ENCODE results near the gene ZC3H14.

The ZC3H14 gene

DNA sequence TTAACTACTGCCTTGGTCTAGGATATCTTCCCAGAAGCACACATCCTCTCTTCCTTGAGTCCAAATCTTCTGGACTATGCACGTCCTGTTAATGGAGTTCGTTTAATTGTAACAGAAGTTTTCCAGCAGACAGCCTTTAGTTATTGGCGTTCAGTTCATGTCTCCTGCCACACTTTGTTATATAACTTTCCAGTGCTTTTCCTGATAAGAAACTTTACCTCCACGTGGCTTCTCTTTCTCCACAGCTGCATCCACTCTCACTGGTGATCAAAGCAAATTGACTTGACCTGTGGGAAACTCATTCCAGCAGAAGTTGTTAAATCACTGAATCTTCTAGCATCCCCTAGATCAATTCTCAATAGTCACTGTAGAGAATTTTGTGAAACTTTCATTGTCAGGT lies 27.0 kb upstream of the ZC3H14 start:
- no peaks in the 10 kb centered on the region for H3K27me3 ChIP-seq (ENCODE audit: insufficient read depth, low read length)
- no peaks in the 10 kb centered on the region for H3K4me1 ChIP-seq (ENCODE audit: control insufficient read depth, insufficient read depth, low read length, unreplicated experiment)
- no peak overlapping the region for H3K27ac ChIP-seq (ENCODE audit: low read depth, low read length)
- no peak overlapping the region for H2AFZ ChIP-seq (ENCODE audit: low read length, unreplicated experiment)
- H3K79me2 ChIP-seq (ENCODE audit: control insufficient read depth, insufficient read depth, low read length, unreplicated experiment) = peaks cover 9% of the 10 kb centered on the region
- no peaks in the 10 kb centered on the region for H3K36me3 ChIP-seq (ENCODE audit: insufficient read depth, low read length)
- H3K4me3 ChIP-seq (ENCODE audit: low read depth, low read length) = no peak overlapping the region

DNA sequence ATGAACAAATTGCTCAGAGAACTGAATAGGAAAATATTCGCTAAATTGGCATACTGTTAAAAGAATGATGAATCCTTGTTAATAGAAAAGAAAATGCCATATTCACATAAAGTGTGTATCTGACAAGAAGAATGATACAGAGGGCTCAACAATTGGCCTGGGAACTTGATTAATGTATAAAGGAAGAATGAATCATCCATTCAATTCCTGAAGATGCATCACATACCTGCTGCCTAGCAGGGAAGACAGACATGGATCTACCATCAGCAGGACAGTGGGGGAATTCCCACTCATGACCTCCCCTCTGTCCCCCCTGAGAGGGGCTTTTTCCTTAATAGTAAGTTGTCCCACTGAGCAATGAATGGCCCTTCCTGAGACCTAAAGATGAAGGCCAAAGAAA lies 21.5 kb upstream of the ZC3H14 start:
- peaks cover 8% of the 10 kb centered on the region for H3K4me1 ChIP-seq (ENCODE audit: control insufficient read depth, insufficient read depth, low read length, unreplicated experiment)
- no peaks in the 10 kb centered on the region; the same call in 1 of the 2 replicates for H3K36me3 ChIP-seq (ENCODE audit: insufficient read depth, low read length)
- H3K27me3 ChIP-seq (ENCODE audit: insufficient read depth, low read length) = no peaks in the 10 kb centered on the region
- H3K27ac ChIP-seq (ENCODE audit: low read depth, low read length) = no peak overlapping the region
- H2AFZ ChIP-seq (ENCODE audit: low read length, unreplicated experiment) = no peak overlapping the region
- H3K4me3 ChIP-seq (ENCODE audit: low read depth, low read length) = no peak overlapping the region
- H3K79me2 ChIP-seq (ENCODE audit: control insufficient read depth, insufficient read depth, low read length, unreplicated experiment) = peaks cover 9% of the 10 kb centered on the region

DNA sequence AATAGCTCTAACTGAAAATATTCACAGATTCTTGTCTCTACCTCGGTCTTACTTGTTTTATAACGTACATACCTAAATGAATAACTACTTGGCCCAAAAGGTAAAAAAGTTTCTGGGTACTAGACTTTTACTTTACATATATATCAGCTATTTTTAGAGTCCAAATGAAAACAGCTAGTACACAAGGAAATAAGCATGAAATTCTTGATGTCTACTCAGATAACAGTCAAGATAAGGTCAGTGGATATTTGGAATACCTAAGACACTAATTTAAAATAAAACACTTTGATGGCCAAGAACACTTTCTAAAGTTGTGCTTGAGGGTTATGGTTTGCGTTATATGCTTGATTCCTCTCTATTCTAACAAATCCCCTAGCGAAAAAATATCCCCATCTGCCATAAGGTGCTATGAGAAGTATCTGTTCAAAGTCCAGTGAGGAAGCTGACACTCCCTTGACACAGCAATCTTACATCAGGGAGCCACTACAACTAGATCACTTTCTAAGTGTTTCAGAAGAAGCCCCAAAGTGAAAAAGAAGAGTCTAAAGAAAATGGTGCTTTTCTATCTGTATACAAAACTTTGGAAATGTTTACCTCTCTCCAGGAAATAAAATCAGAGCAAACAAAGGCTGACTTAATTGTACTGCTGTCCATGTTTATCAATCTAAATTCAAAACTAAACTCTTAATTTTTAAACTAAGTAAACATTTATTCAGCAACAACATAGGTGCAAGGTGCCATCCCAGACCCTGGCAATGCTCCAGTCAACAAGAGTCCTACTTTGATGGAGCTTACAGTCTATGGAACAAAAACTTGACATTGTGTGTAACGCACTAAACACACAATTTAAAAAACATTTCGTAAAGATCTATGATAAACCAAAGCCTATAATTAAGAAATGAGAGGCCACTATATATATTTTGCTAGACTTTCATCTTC lies 19.7 kb upstream of the ZC3H14 start:
- Histone ChIP-seq H2AFZ (ENCODE audit: low read length, unreplicated experiment) (no peak overlapping the region), H3K79me2 (ENCODE audit: control insufficient read depth, insufficient read depth, low read length, unreplicated experiment) (peaks cover 7% of the 10 kb centered on the region), H3K36me3 (ENCODE audit: insufficient read depth, low read length) (peaks cover under 1% of the 10 kb centered on the region; the same call in 1 of the 2 replicates), H3K4me3 (ENCODE audit: low read depth, low read length) (no peak overlapping the region), H3K4me1 (ENCODE audit: control insufficient read depth, insufficient read depth, low read length, unreplicated experiment) (peaks cover 8% of the 10 kb centered on the region), H3K27ac (ENCODE audit: low read depth, low read length) (no peak overlapping the region), H3K27me3 (ENCODE audit: insufficient read depth, low read length) (no peaks in the 10 kb centered on the region)

DNA sequence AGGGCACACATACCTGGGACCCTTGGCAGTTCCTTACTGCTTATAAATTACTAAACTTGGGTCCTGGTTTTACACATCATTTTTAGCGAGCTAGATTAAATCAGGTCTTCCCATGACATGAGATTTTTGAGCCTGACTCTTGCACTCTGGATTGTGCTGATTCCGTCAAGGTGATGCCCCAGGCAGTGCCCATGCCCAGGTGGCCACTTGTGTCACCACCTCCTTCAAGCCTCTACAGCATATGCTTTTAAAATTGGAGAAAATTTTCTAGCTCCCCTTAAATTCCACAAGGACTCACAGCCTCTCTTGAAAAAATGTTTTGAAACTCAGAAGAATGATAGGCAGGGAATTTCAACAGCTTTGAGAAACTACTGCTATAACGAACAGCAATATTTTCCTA lies 17.6 kb upstream of the ZC3H14 start:
- no peaks in the 10 kb centered on the region for H3K27me3 ChIP-seq (ENCODE audit: insufficient read depth, low read length)
- H3K4me3 ChIP-seq (ENCODE audit: low read depth, low read length) = no peak overlapping the region
- H3K36me3 ChIP-seq (ENCODE audit: insufficient read depth, low read length) = peaks cover 8% of the 10 kb centered on the region; the same call in 1 of the 2 replicates
- no peak overlapping the region for H3K27ac ChIP-seq (ENCODE audit: low read depth, low read length)
- no peak overlapping the region for H2AFZ ChIP-seq (ENCODE audit: low read length, unreplicated experiment)
- peaks cover 8% of the 10 kb centered on the region for H3K4me1 ChIP-seq (ENCODE audit: control insufficient read depth, insufficient read depth, low read length, unreplicated experiment)
- peaks cover under 1% of the 10 kb centered on the region for H3K79me2 ChIP-seq (ENCODE audit: control insufficient read depth, insufficient read depth, low read length, unreplicated experiment)

DNA sequence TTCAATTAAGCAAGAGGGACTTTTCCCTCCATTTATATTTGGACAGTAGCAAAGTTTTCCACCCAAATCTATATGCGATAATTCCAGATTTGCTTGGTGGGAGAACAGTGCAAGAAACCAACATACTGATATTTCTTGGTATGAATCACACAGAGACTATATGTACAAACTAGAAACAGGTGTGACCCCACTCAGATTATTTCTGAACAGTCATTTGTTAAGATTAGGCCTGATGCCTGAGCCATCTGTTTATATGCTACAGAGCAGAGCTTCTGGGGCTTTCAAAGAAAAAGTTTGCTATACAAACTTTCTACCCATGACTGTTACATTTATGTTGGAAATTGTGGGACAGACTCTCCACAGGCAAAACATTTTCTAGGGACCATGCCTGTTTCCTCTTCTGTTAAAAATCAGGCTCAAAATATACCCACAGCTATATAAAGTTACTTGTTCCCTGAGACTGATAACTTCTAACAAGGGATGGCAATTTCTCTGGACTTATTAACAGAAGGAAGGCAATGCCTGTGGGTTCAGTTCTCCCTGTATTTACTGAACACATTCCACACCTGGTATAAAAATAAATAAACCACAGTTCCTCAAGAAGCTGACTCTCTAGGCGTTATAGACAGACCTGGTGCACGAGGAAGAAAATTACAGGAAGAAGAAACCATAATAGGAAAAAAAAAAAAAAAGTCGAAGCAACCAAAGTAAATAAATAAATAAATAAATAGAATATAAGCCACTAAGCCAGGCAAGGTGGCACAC lies 16.0 kb upstream of the ZC3H14 start:
- no peaks in the 10 kb centered on the region for H3K27me3 ChIP-seq (ENCODE audit: insufficient read depth, low read length)
- H3K27ac ChIP-seq (ENCODE audit: low read depth, low read length) = no peak overlapping the region
- H3K4me3 ChIP-seq (ENCODE audit: low read depth, low read length) = no peak overlapping the region
- peaks cover 8% of the 10 kb centered on the region for H3K79me2 ChIP-seq (ENCODE audit: control insufficient read depth, insufficient read depth, low read length, unreplicated experiment)
- no peak overlapping the region for H2AFZ ChIP-seq (ENCODE audit: low read length, unreplicated experiment)
- H3K36me3 ChIP-seq (ENCODE audit: insufficient read depth, low read length) = peaks cover 8% of the 10 kb centered on the region; the same call in 1 of the 2 replicates
- peaks cover 5% of the 10 kb centered on the region for H3K4me1 ChIP-seq (ENCODE audit: control insufficient read depth, insufficient read depth, low read length, unreplicated experiment)

DNA sequence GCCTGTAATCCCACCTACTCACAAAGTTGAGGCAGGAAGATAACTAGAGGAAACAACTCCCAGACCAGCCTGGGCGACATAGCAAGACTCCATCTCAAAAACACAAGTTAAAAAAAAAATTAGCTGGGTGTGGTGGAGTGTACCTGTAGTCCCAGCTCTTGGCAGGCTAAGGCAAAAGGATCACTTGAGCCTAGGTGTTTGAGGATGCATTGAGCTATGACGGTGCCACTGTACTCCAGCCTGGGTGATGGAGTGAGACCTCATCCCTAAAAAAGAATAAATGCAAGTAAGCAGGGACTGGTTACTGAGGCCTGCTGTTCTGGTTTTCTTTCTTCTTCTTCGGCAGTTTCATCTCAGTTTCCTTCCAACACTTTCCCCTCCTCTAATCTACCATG lies 15.5 kb upstream of the ZC3H14 start:
- H3K79me2 ChIP-seq (ENCODE audit: control insufficient read depth, insufficient read depth, low read length, unreplicated experiment) = peaks cover 13% of the 10 kb centered on the region
- peaks cover 8% of the 10 kb centered on the region; the same call in 1 of the 2 replicates for H3K36me3 ChIP-seq (ENCODE audit: insufficient read depth, low read length)
- no peak overlapping the region for H2AFZ ChIP-seq (ENCODE audit: low read length, unreplicated experiment)
- H3K4me3 ChIP-seq (ENCODE audit: low read depth, low read length) = no peak overlapping the region
- H3K27ac ChIP-seq (ENCODE audit: low read depth, low read length) = no peak overlapping the region
- H3K27me3 ChIP-seq (ENCODE audit: insufficient read depth, low read length) = no peaks in the 10 kb centered on the region
- H3K4me1 ChIP-seq (ENCODE audit: control insufficient read depth, insufficient read depth, low read length, unreplicated experiment) = peaks cover 8% of the 10 kb centered on the region

DNA sequence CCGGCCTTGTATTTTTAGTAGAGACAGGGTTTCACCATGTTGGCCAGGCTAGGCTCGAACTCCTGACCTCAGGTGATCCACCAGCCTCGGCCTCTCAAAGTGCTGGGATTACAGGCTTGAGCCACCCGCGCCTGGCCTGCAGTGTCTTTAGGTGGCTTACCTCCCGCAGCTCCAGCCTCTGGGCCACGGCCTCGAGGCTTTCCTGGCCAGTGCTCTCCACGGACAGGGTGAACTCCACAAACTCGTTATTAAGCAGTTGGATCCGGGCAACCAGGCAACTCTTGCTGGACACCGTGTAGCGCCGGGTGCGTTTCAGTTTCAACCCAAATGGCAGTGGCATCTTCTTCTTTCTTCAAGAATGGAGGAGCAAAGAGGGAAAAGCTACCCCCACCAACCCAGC lies 12.8 kb upstream of the ZC3H14 start:
- peaks cover 27% of the 10 kb centered on the region for H3K79me2 ChIP-seq (ENCODE audit: control insufficient read depth, insufficient read depth, low read length, unreplicated experiment)
- peaks cover 16% of the 10 kb centered on the region for H3K4me1 ChIP-seq (ENCODE audit: control insufficient read depth, insufficient read depth, low read length, unreplicated experiment)
- H3K4me3 ChIP-seq (ENCODE audit: low read depth, low read length) = no peak overlapping the region
- H2AFZ ChIP-seq (ENCODE audit: low read length, unreplicated experiment) = no peak overlapping the region
- peaks cover 8% of the 10 kb centered on the region; the same call in 1 of the 2 replicates for H3K36me3 ChIP-seq (ENCODE audit: insufficient read depth, low read length)
- H3K27ac ChIP-seq (ENCODE audit: low read depth, low read length) = no peak overlapping the region
- no peaks in the 10 kb centered on the region for H3K27me3 ChIP-seq (ENCODE audit: insufficient read depth, low read length)

DNA sequence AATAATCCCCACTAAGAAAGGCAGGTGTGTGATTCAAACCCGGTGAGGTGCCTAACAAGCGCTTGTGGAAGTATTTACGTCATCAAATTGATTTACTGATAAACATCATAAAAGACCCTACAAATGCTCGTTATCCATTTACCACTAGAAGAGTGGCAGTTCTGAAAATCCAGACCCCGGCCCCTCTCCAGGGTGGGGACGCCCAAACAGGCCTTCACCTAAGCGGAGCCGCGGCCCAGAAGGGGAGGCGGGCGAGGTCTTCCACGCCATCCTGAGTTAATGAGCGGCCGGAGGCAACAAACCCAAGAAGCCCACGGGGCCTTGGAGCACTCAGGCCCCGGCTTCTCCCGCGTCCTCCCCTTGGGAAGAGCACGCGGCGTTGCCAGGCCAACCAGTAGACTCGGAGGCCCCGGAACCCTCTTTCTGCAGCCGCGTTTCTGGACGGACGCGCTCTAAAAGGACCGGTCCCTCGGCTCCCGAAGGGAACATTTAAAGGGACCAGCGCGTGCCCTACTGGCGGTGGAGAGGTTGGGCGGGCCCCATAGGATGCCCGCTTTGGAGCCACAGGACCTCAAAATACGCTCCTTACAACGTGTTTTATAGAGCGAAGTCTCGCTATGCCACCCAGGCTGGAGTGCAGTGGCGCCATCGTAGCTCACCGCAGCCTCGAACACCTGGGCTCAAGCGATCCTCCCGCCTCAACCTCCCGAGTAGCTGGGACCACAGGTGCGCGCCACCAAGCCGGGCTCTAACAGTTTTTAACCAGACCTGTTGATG lies 11.6 kb upstream of the ZC3H14 start:
- no peaks in the 10 kb centered on the region for H3K27me3 ChIP-seq (ENCODE audit: insufficient read depth, low read length)
- H3K27ac ChIP-seq (ENCODE audit: low read depth, low read length) = 0 out of 2 replicates have a peak overlapping the region, but pooled peaks have one; percentile 26
- peaks cover 24% of the 10 kb centered on the region for H3K4me1 ChIP-seq (ENCODE audit: control insufficient read depth, insufficient read depth, low read length, unreplicated experiment)
- peaks cover 27% of the 10 kb centered on the region for H3K79me2 ChIP-seq (ENCODE audit: control insufficient read depth, insufficient read depth, low read length, unreplicated experiment)
- peak overlapping the region; percentile 91 for H3K4me3 ChIP-seq (ENCODE audit: low read depth, low read length)
- peaks cover 8% of the 10 kb centered on the region; the same call in 1 of the 2 replicates for H3K36me3 ChIP-seq (ENCODE audit: insufficient read depth, low read length)
- H2AFZ ChIP-seq (ENCODE audit: low read length, unreplicated experiment) = peak overlapping the region; percentile 99

DNA sequence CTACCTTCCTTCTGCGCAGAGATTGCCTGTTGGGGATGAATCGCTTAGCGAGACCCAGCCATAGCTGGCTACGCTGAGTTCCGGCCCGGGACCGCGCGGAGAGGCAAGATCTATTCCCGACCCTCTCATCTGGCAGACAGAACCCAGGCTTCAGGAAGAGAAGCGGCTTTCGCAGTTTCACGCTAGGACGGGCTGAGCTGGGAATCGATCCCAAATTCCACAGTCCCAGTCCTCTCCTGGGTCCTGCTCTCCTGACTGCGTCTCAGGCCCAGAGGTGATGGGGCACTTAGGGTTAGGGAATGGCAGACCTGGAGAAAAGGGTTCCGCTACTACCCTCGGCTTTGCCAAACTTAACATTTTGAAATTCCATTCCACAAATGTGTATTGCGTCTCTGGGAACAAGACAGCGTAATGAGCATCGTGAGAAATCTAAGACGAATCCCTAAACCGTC lies 10.8 kb upstream of the ZC3H14 start:
- Histone ChIP-seq H3K4me3 (ENCODE audit: low read depth, low read length) (peak overlapping the region; percentile 91), H2AFZ (ENCODE audit: low read length, unreplicated experiment) (peak overlapping the region; percentile 99), H3K36me3 (ENCODE audit: insufficient read depth, low read length) (peaks cover 8% of the 10 kb centered on the region; the same call in 1 of the 2 replicates), H3K79me2 (ENCODE audit: control insufficient read depth, insufficient read depth, low read length, unreplicated experiment) (peaks cover 27% of the 10 kb centered on the region), H3K4me1 (ENCODE audit: control insufficient read depth, insufficient read depth, low read length, unreplicated experiment) (peaks cover 24% of the 10 kb centered on the region), H3K27me3 (ENCODE audit: insufficient read depth, low read length) (no peaks in the 10 kb centered on the region), H3K27ac (ENCODE audit: low read depth, low read length) (no peak overlapping the region)

DNA sequence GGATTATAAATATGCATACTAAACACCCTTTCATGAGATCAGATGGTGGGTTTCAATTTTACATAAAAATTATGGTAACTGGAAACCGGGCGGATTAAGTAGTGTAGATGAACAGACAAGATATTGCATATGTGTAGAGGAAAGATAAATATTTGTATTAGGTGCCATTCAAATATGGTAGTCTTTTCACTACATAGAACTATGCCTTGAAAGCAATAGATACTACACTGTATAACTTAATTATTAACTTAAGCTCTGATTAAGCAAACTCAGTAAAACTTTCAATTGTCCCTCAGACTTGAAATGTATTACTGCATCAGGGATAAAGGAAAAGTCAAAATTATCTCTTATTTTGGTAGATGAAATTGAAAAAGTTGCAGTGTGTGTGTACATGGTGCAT lies 10.0 kb upstream of the ZC3H14 start:
- H3K4me1 ChIP-seq (ENCODE audit: control insufficient read depth, insufficient read depth, low read length, unreplicated experiment) = peaks cover 24% of the 10 kb centered on the region
- H3K27me3 ChIP-seq (ENCODE audit: insufficient read depth, low read length) = no peaks in the 10 kb centered on the region
- H3K79me2 ChIP-seq (ENCODE audit: control insufficient read depth, insufficient read depth, low read length, unreplicated experiment) = peaks cover 27% of the 10 kb centered on the region
- H2AFZ ChIP-seq (ENCODE audit: low read length, unreplicated experiment) = no peak overlapping the region
- peak overlapping the region; percentile 91; the same call in 1 of the 2 replicates for H3K4me3 ChIP-seq (ENCODE audit: low read depth, low read length)
- H3K36me3 ChIP-seq (ENCODE audit: insufficient read depth, low read length) = peaks cover 8% of the 10 kb centered on the region; the same call in 1 of the 2 replicates
- H3K27ac ChIP-seq (ENCODE audit: low read depth, low read length) = no peak overlapping the region
